RWPE2 (cell line): ENCODE measurements around the gene ACTRT3.

ENCODE experiments used
- ATAC-seq: fragments of 200-7000 bp; cut with Tn5 transposase; 3 replicates; pipeline ENCODE4 v1.9.1; 2021; ENCODE audit warnings: low read depth
- DNase-seq: peaks from one replicate; pipeline ENCODE4 v3.0.0-alpha.2; 2020; ENCODE audit warnings: low spot score
- H3K27ac ChIP-seq: fragments of 450-650 bp; 2 replicates; pipeline ENCODE4 v1.5.1; 2017; ENCODE audit warnings: mild to moderate bottlenecking; ENCODE audit not compliant: poor library complexity, severe bottlenecking
- H3K27me3 ChIP-seq: fragments of 250-450 bp; sonication (Bioruptor Pico); 2 replicates; pipeline ENCODE4 v1.5.1; 2021; ENCODE audit warnings: mild to moderate bottlenecking, moderate library complexity; ENCODE audit not compliant: insufficient read depth, poor library complexity, severe bottlenecking
- H3K36me3 ChIP-seq: fragments of 250-450 bp; sonication (Bioruptor Pico); 2 replicates; pipeline ENCODE4 v1.5.1; 2020; ENCODE audit warnings: low read depth, mild to moderate bottlenecking, moderate library complexity
- H3K4me1 ChIP-seq: fragments of 250-450 bp; sonication (Bioruptor Pico); 2 replicates; pipeline ENCODE4 v1.5.1; 2021; ENCODE audit warnings: mild to moderate bottlenecking, moderate library complexity; ENCODE audit not compliant: insufficient read depth, poor library complexity, severe bottlenecking
- H3K4me3 ChIP-seq: fragments of 250-450 bp; sonication (Bioruptor Pico); 2 replicates; pipeline ENCODE4 v1.5.1; 2021; ENCODE audit warnings: mild to moderate bottlenecking, moderate library complexity; ENCODE audit not compliant: severe bottlenecking
- H3K9me3 ChIP-seq: fragments of 250-450 bp; sonication (Bioruptor Pico); 2 replicates; pipeline ENCODE4 v1.5.1; 2021; ENCODE audit warnings: mild to moderate bottlenecking, moderate library complexity; ENCODE audit not compliant: severe bottlenecking
- TF ChIP-seq, protein P1 (sequence below): fragments of 450-650 bp; IDR thresholded peaks from one replicate; pipeline ENCODE4 v1.5.1; 2017; ENCODE audit warnings: mild to moderate bottlenecking, moderate library complexity; ENCODE audit not compliant: poor library complexity, severe bottlenecking

Gene ACTRT3

GRCh38 chr3:169754711-169755110 lies 14.7 kb downstream of the ACTRT3 start:
- Histone ChIP-seq H3K4me1 (peaks cover 25% of the 10 kb centered on the region), H3K9me3 (no peaks in the 10 kb centered on the region), H3K4me3 (no peak overlapping the region), H3K27me3 (no peaks in the 10 kb centered on the region), H3K27ac (peak overlapping the region; percentile 26), H3K36me3 (no peaks in the 10 kb centered on the region)
- ATAC-seq: 0 out of 3 replicates have a peak, but pooled peaks have one; percentile 4
- no peak for DNase-seq
- TF ChIP-seq, protein P1, sequence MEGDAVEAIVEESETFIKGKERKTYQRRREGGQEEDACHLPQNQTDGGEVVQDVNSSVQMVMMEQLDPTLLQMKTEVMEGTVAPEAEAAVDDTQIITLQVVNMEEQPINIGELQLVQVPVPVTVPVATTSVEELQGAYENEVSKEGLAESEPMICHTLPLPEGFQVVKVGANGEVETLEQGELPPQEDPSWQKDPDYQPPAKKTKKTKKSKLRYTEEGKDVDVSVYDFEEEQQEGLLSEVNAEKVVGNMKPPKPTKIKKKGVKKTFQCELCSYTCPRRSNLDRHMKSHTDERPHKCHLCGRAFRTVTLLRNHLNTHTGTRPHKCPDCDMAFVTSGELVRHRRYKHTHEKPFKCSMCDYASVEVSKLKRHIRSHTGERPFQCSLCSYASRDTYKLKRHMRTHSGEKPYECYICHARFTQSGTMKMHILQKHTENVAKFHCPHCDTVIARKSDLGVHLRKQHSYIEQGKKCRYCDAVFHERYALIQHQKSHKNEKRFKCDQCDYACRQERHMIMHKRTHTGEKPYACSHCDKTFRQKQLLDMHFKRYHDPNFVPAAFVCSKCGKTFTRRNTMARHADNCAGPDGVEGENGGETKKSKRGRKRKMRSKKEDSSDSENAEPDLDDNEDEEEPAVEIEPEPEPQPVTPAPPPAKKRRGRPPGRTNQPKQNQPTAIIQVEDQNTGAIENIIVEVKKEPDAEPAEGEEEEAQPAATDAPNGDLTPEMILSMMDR: no peak

DNA sequence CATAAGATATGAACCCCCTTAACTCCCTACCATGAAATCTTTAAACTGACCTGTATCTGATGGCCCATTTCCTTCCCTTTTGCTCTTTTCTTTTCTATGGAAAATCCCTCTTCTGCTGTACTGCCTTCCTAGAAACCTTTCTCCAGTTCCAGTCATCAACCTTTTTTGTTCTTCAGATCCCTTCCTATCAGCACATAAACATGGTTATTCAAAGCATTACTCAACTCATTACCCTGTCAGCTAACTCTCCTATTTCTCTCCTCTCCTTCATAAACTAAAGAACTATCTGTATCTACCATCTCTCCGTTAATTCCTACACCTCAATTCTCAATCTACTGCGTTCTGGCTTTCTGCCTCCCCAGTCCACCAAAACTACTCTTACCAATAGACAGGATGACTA lies 17.5 kb downstream of the ACTRT3 start:
- TF ChIP-seq, protein P1: no peak
- no peak for DNase-seq
- Histone ChIP-seq H3K4me3 (no peak overlapping the region), H3K9me3 (no peaks in the 10 kb centered on the region), H3K36me3 (no peaks in the 10 kb centered on the region), H3K4me1 (peaks cover 27% of the 10 kb centered on the region), H3K27ac (no peak overlapping the region), H3K27me3 (no peaks in the 10 kb centered on the region)
- ATAC-seq: no peak

DNA sequence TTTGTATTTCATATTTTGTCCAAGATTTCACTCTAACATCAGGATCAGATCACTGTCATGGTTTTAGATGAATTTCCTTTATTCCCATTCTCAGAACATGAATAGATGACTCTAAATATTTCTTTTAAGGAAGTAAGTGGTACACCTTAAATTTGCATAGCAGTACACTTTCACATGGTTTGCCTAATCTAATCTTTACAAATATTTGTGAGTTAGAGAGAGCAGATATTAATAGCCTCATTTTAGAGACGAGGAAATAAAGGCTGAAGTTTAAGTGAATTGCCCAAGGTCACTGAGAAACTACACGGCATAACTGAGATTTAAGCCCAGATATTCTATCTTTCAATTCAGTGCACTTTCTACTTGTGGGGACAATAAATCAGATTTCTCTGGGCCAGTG lies 18.7 kb downstream of the ACTRT3 start:
- H3K27ac ChIP-seq: no peak overlapping the region
- H3K4me3 ChIP-seq: no peak overlapping the region
- ATAC-seq (no peak), DNase-seq (no peak)
- H3K4me1 ChIP-seq: peaks cover 23% of the 10 kb centered on the region
- no peaks in the 10 kb centered on the region for H3K27me3 ChIP-seq
- H3K36me3 ChIP-seq: no peaks in the 10 kb centered on the region
- H3K9me3 ChIP-seq: no peaks in the 10 kb centered on the region
- TF ChIP-seq, protein P1: no peak

DNA sequence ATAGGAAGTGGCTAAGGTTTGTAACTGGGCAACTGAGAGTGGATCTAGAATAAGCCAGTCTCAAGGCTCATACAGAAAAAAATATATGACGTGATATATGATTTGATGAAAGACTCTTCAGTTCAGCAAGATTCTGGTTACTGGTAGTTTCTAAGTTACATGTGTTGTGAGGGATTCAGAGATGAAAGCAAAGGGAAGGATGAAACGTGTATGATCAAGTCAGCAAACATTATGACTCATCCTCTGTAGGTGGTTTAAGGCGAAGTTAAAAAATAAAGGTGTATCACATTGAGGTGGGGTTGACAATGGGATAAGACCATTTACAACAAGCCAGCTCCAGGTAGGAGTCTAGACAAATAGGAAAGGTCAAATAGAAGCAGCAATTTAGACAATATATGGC lies 20.7 kb downstream of the ACTRT3 start:
- H3K4me1 ChIP-seq: peaks cover 12% of the 10 kb centered on the region
- TF ChIP-seq, protein P1: no peak
- peak; percentile 92 for ATAC-seq

DNA sequence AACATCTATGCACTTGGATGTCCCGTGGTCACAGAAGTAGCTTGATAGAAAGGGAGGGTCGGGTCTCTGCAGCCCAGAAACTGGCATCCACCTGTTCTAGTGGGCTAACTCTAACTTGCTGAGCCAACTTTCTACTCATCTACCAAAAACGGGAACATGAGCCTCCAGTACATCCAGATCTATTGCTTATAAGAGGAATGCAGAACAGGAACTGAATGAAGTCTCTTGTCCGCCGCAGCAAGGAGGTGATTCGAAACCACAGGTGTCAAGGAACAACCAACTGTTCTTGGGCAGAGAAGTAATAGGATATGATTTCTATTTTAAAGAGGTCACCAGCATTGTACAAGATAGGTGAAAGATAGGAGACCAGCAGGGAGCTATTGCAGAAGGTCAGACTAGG lies 22.4 kb downstream of the ACTRT3 start:
- TF ChIP-seq, protein P1: no peak
- no peaks in the 10 kb centered on the region for H3K27me3 ChIP-seq
- no peaks in the 10 kb centered on the region for H3K36me3 ChIP-seq
- no peak for ATAC-seq
- no peaks in the 10 kb centered on the region for H3K9me3 ChIP-seq
- DNase-seq: no peak
- peaks cover 12% of the 10 kb centered on the region for H3K4me1 ChIP-seq
- H3K4me3 ChIP-seq: no peak overlapping the region
- H3K27ac ChIP-seq: no peak overlapping the region

More for the DNA sequence above, 20.7 kb downstream of the ACTRT3 start:
- Histone ChIP-seq H3K9me3 (no peaks in the 10 kb centered on the region), H3K36me3 (no peaks in the 10 kb centered on the region), H3K27me3 (no peaks in the 10 kb centered on the region), H3K4me3 (no peak overlapping the region), H3K27ac (no peak overlapping the region)
- no peak for DNase-seq
